RWPE2 (cell line): ENCODE data around the gene TOMM7.
"Not testable (repeated sequence)": the region's sequence is repeated elsewhere in the genome, so short reads cannot be mapped to it uniquely, and the experiment has no call there.

ENCODE experiments used
- ATAC-seq: fragments of 200-7000 bp; cut with Tn5 transposase; 3 replicates; pipeline ENCODE4 v1.9.1; 2021; ENCODE audit warnings: low read depth
- DNase-seq: peaks from one replicate; pipeline ENCODE4 v3.0.0-alpha.2; 2020; ENCODE audit warnings: low spot score
- H3K27ac ChIP-seq: fragments of 450-650 bp; 2 replicates; pipeline ENCODE4 v1.5.1; 2017; ENCODE audit warnings: mild to moderate bottlenecking; ENCODE audit not compliant: poor library complexity, severe bottlenecking
- H3K27me3 ChIP-seq: fragments of 250-450 bp; sonication (Bioruptor Pico); 2 replicates; pipeline ENCODE4 v1.5.1; 2021; ENCODE audit warnings: mild to moderate bottlenecking, moderate library complexity; ENCODE audit not compliant: insufficient read depth, poor library complexity, severe bottlenecking
- H3K36me3 ChIP-seq: fragments of 250-450 bp; sonication (Bioruptor Pico); 2 replicates; pipeline ENCODE4 v1.5.1; 2020; ENCODE audit warnings: low read depth, mild to moderate bottlenecking, moderate library complexity
- H3K4me1 ChIP-seq: fragments of 250-450 bp; sonication (Bioruptor Pico); 2 replicates; pipeline ENCODE4 v1.5.1; 2021; ENCODE audit warnings: mild to moderate bottlenecking, moderate library complexity; ENCODE audit not compliant: insufficient read depth, poor library complexity, severe bottlenecking
- H3K4me3 ChIP-seq: fragments of 250-450 bp; sonication (Bioruptor Pico); 2 replicates; pipeline ENCODE4 v1.5.1; 2021; ENCODE audit warnings: mild to moderate bottlenecking, moderate library complexity; ENCODE audit not compliant: severe bottlenecking
- H3K9me3 ChIP-seq: fragments of 250-450 bp; sonication (Bioruptor Pico); 2 replicates; pipeline ENCODE4 v1.5.1; 2021; ENCODE audit warnings: mild to moderate bottlenecking, moderate library complexity; ENCODE audit not compliant: severe bottlenecking
- TF ChIP-seq, protein P1 (sequence below): fragments of 450-650 bp; IDR thresholded peaks from one replicate; pipeline ENCODE4 v1.5.1; 2017; ENCODE audit warnings: mild to moderate bottlenecking, moderate library complexity; ENCODE audit not compliant: poor library complexity, severe bottlenecking

The TOMM7 gene

DNA sequence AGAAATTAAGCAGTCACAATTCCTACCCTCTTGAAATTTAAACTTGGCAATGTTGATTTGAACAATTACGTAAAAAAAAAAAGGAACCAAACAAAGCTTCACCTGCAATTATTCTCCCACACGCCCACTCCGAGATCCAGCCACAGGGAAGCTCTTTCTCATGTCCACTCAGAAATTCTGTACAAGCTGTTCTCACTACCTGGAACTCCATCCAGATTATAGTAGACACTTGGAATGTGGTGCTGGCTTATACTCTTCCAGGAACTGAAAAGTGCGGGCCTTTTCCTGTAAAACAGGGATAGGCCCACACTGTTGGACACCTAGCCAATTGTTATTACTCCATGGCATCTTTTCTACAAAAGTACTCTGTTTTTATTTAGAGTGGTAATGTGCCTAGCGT, 20.3 kb upstream of the TOMM7 start:
- Histone ChIP-seq H3K36me3 (no peaks in the 10 kb centered on the region), H3K4me3 (no peak overlapping the region), H3K27me3 (no peaks in the 10 kb centered on the region), H3K27ac (no peak overlapping the region), H3K4me1 (no peaks in the 10 kb centered on the region), H3K9me3 (no peaks in the 10 kb centered on the region)
- ATAC-seq: no peak
- no peak for DNase-seq
- TF ChIP-seq, protein P1, sequence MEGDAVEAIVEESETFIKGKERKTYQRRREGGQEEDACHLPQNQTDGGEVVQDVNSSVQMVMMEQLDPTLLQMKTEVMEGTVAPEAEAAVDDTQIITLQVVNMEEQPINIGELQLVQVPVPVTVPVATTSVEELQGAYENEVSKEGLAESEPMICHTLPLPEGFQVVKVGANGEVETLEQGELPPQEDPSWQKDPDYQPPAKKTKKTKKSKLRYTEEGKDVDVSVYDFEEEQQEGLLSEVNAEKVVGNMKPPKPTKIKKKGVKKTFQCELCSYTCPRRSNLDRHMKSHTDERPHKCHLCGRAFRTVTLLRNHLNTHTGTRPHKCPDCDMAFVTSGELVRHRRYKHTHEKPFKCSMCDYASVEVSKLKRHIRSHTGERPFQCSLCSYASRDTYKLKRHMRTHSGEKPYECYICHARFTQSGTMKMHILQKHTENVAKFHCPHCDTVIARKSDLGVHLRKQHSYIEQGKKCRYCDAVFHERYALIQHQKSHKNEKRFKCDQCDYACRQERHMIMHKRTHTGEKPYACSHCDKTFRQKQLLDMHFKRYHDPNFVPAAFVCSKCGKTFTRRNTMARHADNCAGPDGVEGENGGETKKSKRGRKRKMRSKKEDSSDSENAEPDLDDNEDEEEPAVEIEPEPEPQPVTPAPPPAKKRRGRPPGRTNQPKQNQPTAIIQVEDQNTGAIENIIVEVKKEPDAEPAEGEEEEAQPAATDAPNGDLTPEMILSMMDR: no peak

GRCh38 chr7:22842383-22842941, 19.8 kb upstream of the TOMM7 start:
- TF ChIP-seq, protein P1: no peak
- DNase-seq (no peak), ATAC-seq (no peak)
- H3K36me3 ChIP-seq: no peaks in the 10 kb centered on the region
- H3K4me3 ChIP-seq: no peak overlapping the region
- no peaks in the 10 kb centered on the region for H3K4me1 ChIP-seq
- no peak overlapping the region for H3K27ac ChIP-seq
- H3K9me3 ChIP-seq: no peaks in the 10 kb centered on the region
- no peaks in the 10 kb centered on the region for H3K27me3 ChIP-seq

DNA sequence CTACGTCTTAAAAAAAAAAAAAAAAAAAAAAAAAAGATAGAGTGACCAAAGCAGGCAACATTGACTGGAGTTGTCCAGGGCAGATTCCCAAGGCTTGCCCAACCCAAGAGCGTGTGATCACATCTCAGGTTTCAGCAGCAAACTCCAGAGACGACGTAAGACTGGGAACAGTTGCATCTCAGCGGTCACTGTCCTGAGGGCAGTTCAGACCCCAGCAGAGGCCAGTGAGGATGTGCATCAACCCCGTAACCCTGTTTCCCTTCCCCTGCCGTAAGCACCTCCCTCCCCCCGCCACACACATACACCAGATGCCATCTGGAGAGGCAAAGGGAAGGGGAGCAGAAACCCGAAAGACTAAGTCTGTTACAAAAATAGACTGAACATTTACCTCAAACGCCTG, 19.3 kb upstream of the TOMM7 start:
- H3K9me3 ChIP-seq: no peaks in the 10 kb centered on the region
- TF ChIP-seq, protein P1: no peak
- ATAC-seq (no peak), DNase-seq (no peak)
- H3K27me3 ChIP-seq: no peaks in the 10 kb centered on the region
- no peaks in the 10 kb centered on the region for H3K36me3 ChIP-seq
- H3K4me1 ChIP-seq: no peaks in the 10 kb centered on the region
- H3K27ac ChIP-seq: no peak overlapping the region
- no peak overlapping the region for H3K4me3 ChIP-seq

- DNase-seq (no peak), ATAC-seq (no peak)
- Histone ChIP-seq H3K27me3 (no peaks in the 10 kb centered on the region), H3K27ac (no peak overlapping the region), H3K4me1 (no peaks in the 10 kb centered on the region), H3K4me3 (no peak overlapping the region), H3K9me3 (no peaks in the 10 kb centered on the region), H3K36me3 (no peaks in the 10 kb centered on the region)
- TF ChIP-seq, protein P1: no peak
Measured at GRCh38 chr7:22837308-22837707, 14.7 kb upstream of the TOMM7 start.

- H3K9me3 ChIP-seq, H3K27ac ChIP-seq, H3K4me3 ChIP-seq, H3K4me1 ChIP-seq, H3K36me3 ChIP-seq, H3K27me3 ChIP-seq, ATAC-seq, DNase-seq: not testable (repeated sequence)
Measured at GRCh38 chr7:22836506-22836905, 13.9 kb upstream of the TOMM7 start.
